Muscle of leg (tissue), 11 donors: ENCODE measurements around the gene MFSD6L. TPM values are rescaled to one million over a fixed set of nuclear protein-coding genes. Genes with fewer than 3 reads are reported as not detected.

Experiments used
- DNase-seq: peaks from one replicate; pipeline ENCODE4 v3.0.0; 2013
- H3K27ac ChIP-seq: one replicate; pipeline ENCODE4 v1.5.1; 2013; ENCODE audit warnings: mild to moderate bottlenecking, low read length, control low read depth
- H3K27me3 ChIP-seq: one replicate; pipeline ENCODE4 v1.6.1; 2013; ENCODE audit warnings: low read length; ENCODE audit not compliant: control insufficient read depth, insufficient read depth
- H3K36me3 ChIP-seq: one replicate; pipeline ENCODE4 v1.6.1; 2013; ENCODE audit warnings: low read length; ENCODE audit not compliant: control insufficient read depth, insufficient read depth
- H3K4me1 ChIP-seq: one replicate; pipeline ENCODE4 v1.6.1; 2013; ENCODE audit warnings: low read length; ENCODE audit not compliant: control insufficient read depth, insufficient read depth
- H3K4me3 ChIP-seq: one replicate; pipeline ENCODE4 v1.5.1; 2013; ENCODE audit warnings: low read length, control low read depth
- H3K9me3 ChIP-seq: replicated peaks from 2 replicates; pipeline ENCODE4 v1.6.1; 2013; ENCODE audit warnings: low read depth, low read length; ENCODE audit not compliant: control insufficient read depth
- WGBS: methylation state at CpG from one replicate; pipeline ENCODE4 v1.1.5; 2013; ENCODE audit warnings: missing lambda C conversion rate; ENCODE audit not compliant: insufficient coverage; 5-methylcytosine and 5-hydroxymethylcytosine counted together
- polyA plus RNA-seq, 8 donors: library from polyadenylated mRNA; unstranded; fragments of 120-200 nt; gene quantifications; one replicate each; pipeline versions ENCODE4 v1.2.1 to v1.2.3, GENCODE V29; 2013; ENCODE audit warnings: inconsistent platforms in 1 of 8, low replicate concordance in 1 of 8; ENCODE audit not compliant: insufficient read length in 8 of 8, insufficient read depth in 1 of 8
- total RNA-seq: library from RNA; stranded (reverse); fragments of 120-200 nt; gene quantifications from one replicate; pipeline ENCODE4 v1.2.4, GENCODE V29; 2013

The MFSD6L gene
- total and polyA plus RNA-seq, 9 donors: 0.23 to 1.1 (median 0.35) TPM

GRCh38 chr17:8747742-8748141 lies 51.4 kb downstream of the MFSD6L start:
- DNase-seq: no peak
- no peak overlapping the region for H3K27ac ChIP-seq
- H3K36me3 ChIP-seq: no peaks in the 10 kb centered on the region
- no peaks in the 10 kb centered on the region for H3K9me3 ChIP-seq
- 48% methylated on average over 2 of the region's 3 CpGs for WGBS
- no peak overlapping the region for H3K4me3 ChIP-seq
- H3K4me1 ChIP-seq: peaks cover 5% of the 10 kb centered on the region
- peaks cover 9% of the 10 kb centered on the region for H3K27me3 ChIP-seq

Other genes starting within 250 kb of the MFSD6L start
- 57.6 TPM for gene MYH10, start 168.6 kb downstream of the MFSD6L start, total RNA-seq
- 10 to 100 TPM; 44.2 to 92.6 (median 73.2) TPM for gene MYH10, start 168.6 kb downstream of the MFSD6L start, polyA plus RNA-seq
- not detected for gene CCDC42, start 54.5 kb downstream of the MFSD6L start, total RNA-seq
- gene CCDC42, start 54.5 kb downstream of the MFSD6L start, polyA plus RNA-seq: under 1 TPM in 1 of 8 donors, not detected in 7; 0.20 TPM
- not detected for gene SPDYE4, start 40.8 kb downstream of the MFSD6L start, total RNA-seq
- under 1 TPM in 1 of 8 donors, not detected in 7; 0.49 TPM for gene SPDYE4, start 40.8 kb downstream of the MFSD6L start, polyA plus RNA-seq
- 1.5 TPM for gene PIK3R6, start 68.3 kb upstream of the MFSD6L start, total RNA-seq
- gene PIK3R6, start 68.3 kb upstream of the MFSD6L start, polyA plus RNA-seq: 1 to 10 TPM; 3.3 to 6.5 (median 5.0) TPM
- 1.1 TPM for gene PIK3R5, start 166.3 kb upstream of the MFSD6L start, total RNA-seq
- 1 to 10 TPM in 7 of 8 donors, under 1 TPM in 1; 0.93 to 2.0 (median 1.4) TPM for gene PIK3R5, start 166.3 kb upstream of the MFSD6L start, polyA plus RNA-seq
- 7.7 TPM for gene NTN1, start 222.1 kb upstream of the MFSD6L start, total RNA-seq
- 10 to 100 TPM in 2 of 8 donors, 1 to 10 TPM in 6; 3.5 to 14.4 (median 5.5) TPM for gene NTN1, start 222.1 kb upstream of the MFSD6L start, polyA plus RNA-seq